ENCODE measurements around the gene ZNF584. TPM values are rescaled to one million over a fixed set of nuclear protein-coding genes. Genes with fewer than 3 reads are reported as not detected.

Gene ZNF584
- total and polyA plus RNA-seq, 12 donors: 7.1 to 37.5 (median 14.4) TPM

GRCh38 chr19:58417071-58417470, 8.6 kb downstream of the ZNF584 start:
- H3K4me3 ChIP-seq: no peak overlapping the region
- no peaks in the 10 kb centered on the region for H3K4me1 ChIP-seq (replicated peaks in 1 of 2)
- no peaks in the 10 kb centered on the region for H3K27me3 ChIP-seq
- no peak overlapping the region for H3K27ac ChIP-seq
- TF ChIP-seq CTCF (IDR thresholded peaks at IDR 0.05) (no peak), POLR2A (IDR thresholded peaks at IDR 0.05) (no peak)
- H3K9me3 ChIP-seq (replicated peaks in 1 of 3): no peaks in the 10 kb centered on the region
- H3K36me3 ChIP-seq (replicated peaks in 1 of 2): peaks cover 0 to 39% of the 10 kb centered on the region in 2 donors
- intact Hi-C loops (cut with DNase I): no loop called here
- 92 to 100% (median 97%) methylated on average over 7 of the region's 7 CpGs for WGBS, 4 donors
- no peak for DNase-seq

- H3K9me3 ChIP-seq (replicated peaks in 1 of 3): peaks cover 4 to 43% (median 10%) of the 10 kb centered on the region in 3 donors
Measured at GRCh38 chr19:58428617-58429016, 20.2 kb downstream of the ZNF584 start.

GRCh38 chr19:58429745-58430144, 21.3 kb downstream of the ZNF584 start:
- Histone ChIP-seq H3K27me3 (no peaks in the 10 kb centered on the region), H3K36me3 (replicated peaks in 1 of 2) (peaks cover 0 to 10% of the 10 kb centered on the region in 2 donors), H3K4me3 (no peak overlapping the region), H3K9me3 (replicated peaks in 1 of 3) (peaks cover 4 to 54% (median 18%) of the 10 kb centered on the region in 3 donors), H3K27ac (no peak overlapping the region), H3K4me1 (replicated peaks in 1 of 2) (no peaks in the 10 kb centered on the region)
- intact Hi-C loops (cut with DNase I): no loop called here
- no peak for TF ChIP-seq POLR2A (IDR thresholded peaks at IDR 0.05)
- no peak for TF ChIP-seq CTCF (IDR thresholded peaks at IDR 0.05)
- DNase-seq: no peak

More at GRCh38 chr19:58428617-58429016, 20.2 kb downstream of the ZNF584 start:
- no peak overlapping the region for H3K27ac ChIP-seq
- WGBS, 4 donors: 45 to 100% (median 64%) methylated on average over 1 of the region's 1 CpG
- no peak for DNase-seq
- H3K27me3 ChIP-seq: no peaks in the 10 kb centered on the region
- no peaks in the 10 kb centered on the region for H3K4me1 ChIP-seq (replicated peaks in 1 of 2)
- no peak overlapping the region for H3K4me3 ChIP-seq
- no peaks in the 10 kb centered on the region for H3K36me3 ChIP-seq (replicated peaks in 1 of 2)
- intact Hi-C loops (cut with DNase I): no loop called here
- TF ChIP-seq POLR2A (IDR thresholded peaks at IDR 0.05): no peak
- TF ChIP-seq CTCF (IDR thresholded peaks at IDR 0.05): no peak

GRCh38 chr19:58434217-58434616, 25.8 kb downstream of the ZNF584 start:
- no peak for DNase-seq
- no peak overlapping the region for H3K27ac ChIP-seq
- peaks cover under 1 to 4% of the 10 kb centered on the region in 2 donors for H3K4me1 ChIP-seq (replicated peaks in 1 of 2)
- WGBS, 4 donors: 83 to 98% (median 97%) methylated on average over 2 of the region's 2 CpGs
- no peak overlapping the region for H3K4me3 ChIP-seq
- no peaks in the 10 kb centered on the region for H3K27me3 ChIP-seq
- H3K9me3 ChIP-seq (replicated peaks in 1 of 3): peaks cover 4 to 78% (median 18%) of the 10 kb centered on the region in 3 donors
- TF ChIP-seq CTCF (IDR thresholded peaks at IDR 0.05): no peak
- TF ChIP-seq POLR2A (IDR thresholded peaks at IDR 0.05): no peak
- peaks cover 0 to 21% of the 10 kb centered on the region in 2 donors for H3K36me3 ChIP-seq (replicated peaks in 1 of 2)
- intact Hi-C loops (cut with DNase I): no loop called here
